ENCODE measurements around the gene KCNIP4.

KCNIP4 gene

DNA sequence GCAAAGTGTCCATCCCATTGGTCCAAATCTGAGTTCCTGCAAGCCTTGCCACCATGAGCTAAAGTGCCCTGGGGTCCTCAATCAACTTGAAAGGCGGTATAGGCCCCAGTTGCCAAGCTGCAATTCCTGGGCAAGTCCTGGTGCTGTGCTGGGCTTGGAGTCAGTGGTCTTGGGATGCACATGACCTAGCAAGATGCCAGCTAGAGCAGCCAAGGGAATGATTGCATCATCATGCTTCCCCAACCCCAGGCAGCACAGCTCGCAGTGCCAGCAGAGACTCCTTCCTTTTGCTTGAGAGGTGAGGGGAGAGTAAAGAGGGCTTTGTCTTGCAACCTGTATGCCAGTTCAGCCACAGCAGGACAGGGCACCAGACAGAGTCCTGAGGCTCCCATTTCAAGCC, 50.5 kb downstream of the KCNIP4 start:
- DNase-seq (ENCODE audit: low spot score) (no peak), ATAC-seq (ENCODE audit: low read depth) (no peak)
- H3K36me3 ChIP-seq (ENCODE audit: low read depth): no peaks in the 10 kb centered on the region
- no peak overlapping the region for H3K27ac ChIP-seq (ENCODE audit: poor library complexity, severe bottlenecking)
- no peak overlapping the region for H3K4me3 ChIP-seq (ENCODE audit: severe bottlenecking)
- peaks cover 15% of the 10 kb centered on the region for H3K4me1 ChIP-seq (ENCODE audit: insufficient read depth, poor library complexity, severe bottlenecking)
- no peaks in the 10 kb centered on the region for H3K27me3 ChIP-seq (ENCODE audit: insufficient read depth, poor library complexity, severe bottlenecking)
- TF ChIP-seq, protein P1, sequence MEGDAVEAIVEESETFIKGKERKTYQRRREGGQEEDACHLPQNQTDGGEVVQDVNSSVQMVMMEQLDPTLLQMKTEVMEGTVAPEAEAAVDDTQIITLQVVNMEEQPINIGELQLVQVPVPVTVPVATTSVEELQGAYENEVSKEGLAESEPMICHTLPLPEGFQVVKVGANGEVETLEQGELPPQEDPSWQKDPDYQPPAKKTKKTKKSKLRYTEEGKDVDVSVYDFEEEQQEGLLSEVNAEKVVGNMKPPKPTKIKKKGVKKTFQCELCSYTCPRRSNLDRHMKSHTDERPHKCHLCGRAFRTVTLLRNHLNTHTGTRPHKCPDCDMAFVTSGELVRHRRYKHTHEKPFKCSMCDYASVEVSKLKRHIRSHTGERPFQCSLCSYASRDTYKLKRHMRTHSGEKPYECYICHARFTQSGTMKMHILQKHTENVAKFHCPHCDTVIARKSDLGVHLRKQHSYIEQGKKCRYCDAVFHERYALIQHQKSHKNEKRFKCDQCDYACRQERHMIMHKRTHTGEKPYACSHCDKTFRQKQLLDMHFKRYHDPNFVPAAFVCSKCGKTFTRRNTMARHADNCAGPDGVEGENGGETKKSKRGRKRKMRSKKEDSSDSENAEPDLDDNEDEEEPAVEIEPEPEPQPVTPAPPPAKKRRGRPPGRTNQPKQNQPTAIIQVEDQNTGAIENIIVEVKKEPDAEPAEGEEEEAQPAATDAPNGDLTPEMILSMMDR (IDR thresholded peaks at IDR 0.05; ENCODE audit: poor library complexity, severe bottlenecking): no peak
- H3K9me3 ChIP-seq (ENCODE audit: severe bottlenecking): no peaks in the 10 kb centered on the region

- no peak for DNase-seq (ENCODE audit: low spot score)
- TF ChIP-seq, protein P1 (IDR thresholded peaks at IDR 0.05; ENCODE audit: poor library complexity, severe bottlenecking): no peak
- peaks cover 10% of the 10 kb centered on the region for H3K4me1 ChIP-seq (ENCODE audit: insufficient read depth, poor library complexity, severe bottlenecking)
- H3K27ac ChIP-seq (ENCODE audit: poor library complexity, severe bottlenecking): no peak overlapping the region
- no peak overlapping the region for H3K4me3 ChIP-seq (ENCODE audit: severe bottlenecking)
- ATAC-seq (ENCODE audit: low read depth): no peak
- no peaks in the 10 kb centered on the region for H3K36me3 ChIP-seq (ENCODE audit: low read depth)
- no peaks in the 10 kb centered on the region for H3K27me3 ChIP-seq (ENCODE audit: insufficient read depth, poor library complexity, severe bottlenecking)
- no peaks in the 10 kb centered on the region for H3K9me3 ChIP-seq (ENCODE audit: severe bottlenecking)
Measured at GRCh38 chr4:21896767-21897166, 51.8 kb downstream of the KCNIP4 start.

GRCh38 chr4:21893136-21893535, 55.4 kb downstream of the KCNIP4 start:
- no peak overlapping the region for H3K27ac ChIP-seq (ENCODE audit: poor library complexity, severe bottlenecking)
- H3K4me3 ChIP-seq (ENCODE audit: severe bottlenecking): no peak overlapping the region
- H3K4me1 ChIP-seq (ENCODE audit: insufficient read depth, poor library complexity, severe bottlenecking): peaks cover 7% of the 10 kb centered on the region
- no peaks in the 10 kb centered on the region for H3K27me3 ChIP-seq (ENCODE audit: insufficient read depth, poor library complexity, severe bottlenecking)
- DNase-seq (ENCODE audit: low spot score) (no peak), ATAC-seq (ENCODE audit: low read depth) (no peak)
- TF ChIP-seq, protein P1 (IDR thresholded peaks at IDR 0.05; ENCODE audit: poor library complexity, severe bottlenecking): no peak
- H3K36me3 ChIP-seq (ENCODE audit: low read depth): no peaks in the 10 kb centered on the region
- no peaks in the 10 kb centered on the region for H3K9me3 ChIP-seq (ENCODE audit: severe bottlenecking)

GRCh38 chr4:21890231-21890630, 58.3 kb downstream of the KCNIP4 start:
- Histone ChIP-seq H3K27me3 (ENCODE audit: insufficient read depth, poor library complexity, severe bottlenecking) (no peaks in the 10 kb centered on the region), H3K4me3 (ENCODE audit: severe bottlenecking) (no peak overlapping the region), H3K4me1 (ENCODE audit: insufficient read depth, poor library complexity, severe bottlenecking) (peaks cover 16% of the 10 kb centered on the region), H3K9me3 (ENCODE audit: severe bottlenecking) (no peaks in the 10 kb centered on the region), H3K36me3 (ENCODE audit: low read depth) (no peaks in the 10 kb centered on the region), H3K27ac (ENCODE audit: poor library complexity, severe bottlenecking) (no peak overlapping the region)
- DNase-seq (ENCODE audit: low spot score) (no peak), ATAC-seq (ENCODE audit: low read depth) (no peak)
- TF ChIP-seq, protein P1 (IDR thresholded peaks at IDR 0.05; ENCODE audit: poor library complexity, severe bottlenecking): no peak

DNA sequence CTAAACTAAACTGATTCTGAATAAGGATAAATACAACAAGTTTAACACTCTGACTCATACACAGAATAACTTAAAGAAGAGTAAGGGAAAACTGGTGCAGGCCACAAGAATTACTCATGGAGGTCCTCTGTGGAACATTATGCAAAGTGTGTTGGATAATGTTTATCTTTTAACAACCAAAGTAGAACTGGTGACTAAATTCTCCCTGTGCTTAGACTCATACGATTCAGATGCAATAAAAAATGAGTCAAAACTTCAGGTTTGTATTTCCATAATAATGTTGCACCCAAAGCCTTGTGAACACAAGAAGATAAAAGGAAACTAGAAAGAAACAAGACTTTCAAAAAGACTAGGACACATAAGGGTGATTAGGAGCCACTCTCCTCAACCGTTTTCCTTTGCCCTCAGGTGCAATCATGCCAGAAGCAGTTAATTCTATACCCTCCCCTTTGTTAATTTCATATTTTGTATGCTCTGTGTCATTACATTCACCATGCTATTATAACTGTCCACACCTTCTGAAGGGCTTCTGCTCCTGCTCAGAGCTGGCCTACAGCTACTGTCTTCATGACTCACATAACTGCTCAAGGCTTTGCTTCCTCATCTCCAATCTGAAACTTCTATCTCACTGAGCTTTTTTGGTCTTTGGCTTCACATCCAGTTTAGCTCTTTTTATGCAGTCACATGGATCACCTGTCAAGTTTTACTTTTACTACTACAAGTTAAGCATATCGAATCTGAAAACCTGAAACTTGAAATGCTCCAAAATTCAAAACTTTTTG, 60.2 kb downstream of the KCNIP4 start:
- H3K9me3 ChIP-seq (ENCODE audit: severe bottlenecking): no peaks in the 10 kb centered on the region
- no peaks in the 10 kb centered on the region for H3K27me3 ChIP-seq (ENCODE audit: insufficient read depth, poor library complexity, severe bottlenecking)
- TF ChIP-seq, protein P1 (IDR thresholded peaks at IDR 0.05; ENCODE audit: poor library complexity, severe bottlenecking): no peak
- H3K36me3 ChIP-seq (ENCODE audit: low read depth): no peaks in the 10 kb centered on the region
- no peak for DNase-seq (ENCODE audit: low spot score)
- H3K4me3 ChIP-seq (ENCODE audit: severe bottlenecking): no peak overlapping the region
- ATAC-seq (ENCODE audit: low read depth): peak; percentile 93
- H3K27ac ChIP-seq (ENCODE audit: poor library complexity, severe bottlenecking): peak overlapping the region; percentile 45
- H3K4me1 ChIP-seq (ENCODE audit: insufficient read depth, poor library complexity, severe bottlenecking): peaks cover 20% of the 10 kb centered on the region
